Hepatocyte (in vitro differentiated cells): ENCODE data around the gene REX1BD.

Experiments
- EZH2 ChIP-seq: fragments of 200-600 bp; sonication (generic); IDR thresholded peaks from 2 replicates; pipeline ENCODE4 v1.6.1; 2016; ENCODE audit warnings: antibody characterized with exemption, mild to moderate bottlenecking, borderline replicate concordance
- TF ChIP-seq, protein P1 (sequence below): fragments of 200-600 bp; sonication (generic); IDR thresholded peaks from 2 replicates; pipeline ENCODE4 v1.5.1; 2016; ENCODE audit warnings: antibody characterized with exemption, mild to moderate bottlenecking; ENCODE audit not compliant: poor library complexity

GRCh38 chr19:18610245-18610555 is 21.6 kb downstream of the REX1BD start:
- TF ChIP-seq, protein P1, sequence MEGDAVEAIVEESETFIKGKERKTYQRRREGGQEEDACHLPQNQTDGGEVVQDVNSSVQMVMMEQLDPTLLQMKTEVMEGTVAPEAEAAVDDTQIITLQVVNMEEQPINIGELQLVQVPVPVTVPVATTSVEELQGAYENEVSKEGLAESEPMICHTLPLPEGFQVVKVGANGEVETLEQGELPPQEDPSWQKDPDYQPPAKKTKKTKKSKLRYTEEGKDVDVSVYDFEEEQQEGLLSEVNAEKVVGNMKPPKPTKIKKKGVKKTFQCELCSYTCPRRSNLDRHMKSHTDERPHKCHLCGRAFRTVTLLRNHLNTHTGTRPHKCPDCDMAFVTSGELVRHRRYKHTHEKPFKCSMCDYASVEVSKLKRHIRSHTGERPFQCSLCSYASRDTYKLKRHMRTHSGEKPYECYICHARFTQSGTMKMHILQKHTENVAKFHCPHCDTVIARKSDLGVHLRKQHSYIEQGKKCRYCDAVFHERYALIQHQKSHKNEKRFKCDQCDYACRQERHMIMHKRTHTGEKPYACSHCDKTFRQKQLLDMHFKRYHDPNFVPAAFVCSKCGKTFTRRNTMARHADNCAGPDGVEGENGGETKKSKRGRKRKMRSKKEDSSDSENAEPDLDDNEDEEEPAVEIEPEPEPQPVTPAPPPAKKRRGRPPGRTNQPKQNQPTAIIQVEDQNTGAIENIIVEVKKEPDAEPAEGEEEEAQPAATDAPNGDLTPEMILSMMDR = no peak
- TF ChIP-seq EZH2 = no peak
